KBM-7 (cell line): ENCODE results near the gene EHMT1.
A peak's percentile ranks its signal among the peaks of the same experiment; 100 is the strongest.

Source experiments
- DNase-seq: peaks from one replicate; pipeline ENCODE4 v3.0.0-alpha.2; 2015
- in situ Hi-C: fragments of 300-500 bp; cut with MboI; formaldehyde crosslinking; loops from 2 replicates; pipeline ENCODE4 v1.14.3; 2020; ENCODE audit warnings: low sequenced_read_pairs, low pct_unique_long_range_greater_than_20kb, mixed read lengths

Gene EHMT1

DNA sequence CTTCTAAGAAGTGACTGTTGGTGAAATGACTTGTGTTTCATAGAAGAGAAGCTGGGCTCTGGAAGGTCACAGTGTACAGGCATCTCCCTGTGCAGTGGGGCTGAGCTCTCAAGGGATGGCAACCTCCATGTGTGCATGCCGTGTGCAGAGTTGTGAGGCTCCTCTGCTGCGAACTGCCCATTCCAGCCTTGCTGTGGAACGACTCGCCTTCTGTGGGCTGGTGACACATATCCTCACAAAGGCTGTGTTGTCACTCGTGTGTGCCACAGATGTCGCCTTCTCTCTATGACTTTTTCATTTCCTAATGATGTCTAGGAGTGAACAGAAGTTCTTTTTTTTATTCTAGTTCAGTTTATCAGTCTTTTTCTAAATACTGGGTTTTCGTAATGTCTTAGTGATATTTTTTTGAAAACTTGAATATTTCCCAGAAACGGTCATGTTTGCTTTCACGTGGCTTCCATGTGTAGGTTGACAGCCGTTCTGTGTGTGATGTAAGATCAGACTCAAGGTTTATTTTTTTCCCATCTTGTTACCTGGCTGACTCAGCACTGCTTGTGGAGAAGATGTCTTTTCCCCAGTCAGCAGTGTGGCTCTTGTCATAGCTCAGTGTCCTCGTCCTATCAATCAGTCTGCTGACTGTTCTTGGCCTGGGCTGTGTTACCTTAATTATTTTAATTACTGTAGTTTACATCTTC is 201.5 kb downstream of the EHMT1 start:
- DNase-seq = no peak
- in situ Hi-C loops = no loop called here

DNA sequence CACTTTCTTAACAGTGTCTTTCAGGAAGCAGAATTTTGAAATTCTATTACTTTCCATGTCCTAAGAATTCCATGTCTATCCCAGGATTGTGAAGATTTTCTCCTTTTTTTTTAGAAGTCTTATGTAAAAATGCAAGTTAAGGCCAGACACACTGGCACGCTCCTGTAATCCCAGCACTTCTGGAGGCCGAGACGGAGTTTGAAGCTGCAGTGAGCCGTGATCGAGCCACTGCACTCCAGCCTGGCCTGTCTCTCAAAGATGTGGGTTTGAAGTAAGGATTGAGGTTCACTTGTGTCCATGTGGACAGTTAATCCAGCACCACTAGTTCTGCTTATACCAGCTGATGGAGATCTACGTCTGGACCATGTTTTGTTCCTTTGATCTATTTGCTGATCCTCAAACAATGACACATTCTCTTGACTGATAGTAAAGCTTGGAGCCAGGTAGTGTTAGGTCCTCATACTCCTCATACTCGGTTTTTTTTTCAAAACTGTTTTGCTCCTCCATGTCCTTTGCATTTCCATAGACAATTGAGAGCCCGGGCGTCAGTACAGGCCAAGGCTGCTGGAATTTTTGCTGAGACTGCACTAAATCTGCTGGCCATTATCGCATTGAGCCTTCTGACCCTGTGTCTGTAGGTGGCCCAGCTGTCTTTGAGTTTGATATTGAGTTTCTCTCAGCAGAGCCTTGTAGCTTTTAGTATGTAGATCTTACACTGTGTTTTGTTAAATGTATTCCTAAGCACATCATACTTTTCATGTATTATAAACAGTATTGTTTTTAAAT is 205.4 kb downstream of the EHMT1 start:
- in situ Hi-C loops = no loop called here
- DNase-seq = no peak

DNA sequence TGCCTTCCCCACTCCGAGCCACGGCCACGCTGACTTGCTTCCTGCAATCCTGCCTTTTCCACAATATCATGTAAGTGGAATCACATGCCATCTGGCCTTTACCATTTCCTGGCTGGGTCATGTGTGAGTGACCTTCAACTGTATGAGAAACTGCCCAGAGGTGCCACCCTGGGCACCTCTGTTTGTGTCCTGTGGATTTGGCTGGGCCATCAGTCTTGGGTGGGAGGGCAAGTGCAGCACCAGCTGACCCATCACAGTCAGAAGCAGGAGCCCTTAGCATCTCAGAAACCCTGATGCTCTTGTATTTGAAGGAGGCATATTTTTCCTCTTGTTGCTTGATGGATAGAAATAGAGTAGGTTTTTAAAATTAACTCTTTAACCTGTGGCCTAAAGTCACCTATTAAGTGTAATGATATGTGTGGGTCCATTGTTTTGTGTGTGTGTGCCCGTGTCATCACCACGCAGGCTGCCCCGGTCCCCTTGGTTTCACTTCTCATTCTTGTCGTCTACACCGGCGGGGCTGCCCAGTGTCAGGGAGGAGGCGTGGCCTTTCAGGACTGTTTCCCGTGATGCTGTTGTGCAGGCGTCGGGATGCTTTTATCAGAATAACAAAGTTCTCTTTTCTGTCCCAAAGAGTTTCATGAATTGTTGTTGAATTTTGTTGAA is 206.7 kb downstream of the EHMT1 start:
- in situ Hi-C loops = no loop called here
- DNase-seq = no peak

DNA sequence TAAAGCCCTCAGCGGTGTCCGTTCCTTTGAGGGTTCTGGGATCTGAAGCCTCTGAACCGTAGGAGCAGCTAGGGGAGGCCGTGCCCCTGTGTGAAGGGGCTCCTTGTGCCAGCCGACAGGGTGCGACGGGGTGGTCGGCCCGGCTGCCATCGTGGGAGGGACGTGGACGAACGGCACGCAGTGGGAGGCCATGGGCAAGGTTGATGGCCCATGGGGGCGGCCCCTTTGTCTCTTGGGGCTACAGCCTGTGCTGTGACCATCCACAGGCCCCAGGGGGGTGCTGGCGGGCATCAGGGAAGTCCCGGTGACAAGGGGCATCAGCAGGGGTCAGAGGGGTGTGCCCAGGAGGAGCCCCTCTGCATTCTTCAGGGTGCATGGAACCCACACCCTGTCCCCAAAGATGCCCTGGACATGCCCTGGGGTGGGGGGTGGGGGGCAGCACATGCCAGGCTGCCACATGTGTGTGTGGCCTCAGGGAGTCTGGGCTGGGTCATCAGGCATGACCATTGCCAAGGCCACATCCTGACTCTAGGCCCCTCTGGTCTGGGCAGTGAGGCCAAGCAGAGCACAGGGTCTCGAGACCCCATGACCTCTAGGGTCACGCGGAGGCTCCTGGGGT is 209.2 kb downstream of the EHMT1 start:
- in situ Hi-C loops = no loop called here
- no peak for DNase-seq

DNA sequence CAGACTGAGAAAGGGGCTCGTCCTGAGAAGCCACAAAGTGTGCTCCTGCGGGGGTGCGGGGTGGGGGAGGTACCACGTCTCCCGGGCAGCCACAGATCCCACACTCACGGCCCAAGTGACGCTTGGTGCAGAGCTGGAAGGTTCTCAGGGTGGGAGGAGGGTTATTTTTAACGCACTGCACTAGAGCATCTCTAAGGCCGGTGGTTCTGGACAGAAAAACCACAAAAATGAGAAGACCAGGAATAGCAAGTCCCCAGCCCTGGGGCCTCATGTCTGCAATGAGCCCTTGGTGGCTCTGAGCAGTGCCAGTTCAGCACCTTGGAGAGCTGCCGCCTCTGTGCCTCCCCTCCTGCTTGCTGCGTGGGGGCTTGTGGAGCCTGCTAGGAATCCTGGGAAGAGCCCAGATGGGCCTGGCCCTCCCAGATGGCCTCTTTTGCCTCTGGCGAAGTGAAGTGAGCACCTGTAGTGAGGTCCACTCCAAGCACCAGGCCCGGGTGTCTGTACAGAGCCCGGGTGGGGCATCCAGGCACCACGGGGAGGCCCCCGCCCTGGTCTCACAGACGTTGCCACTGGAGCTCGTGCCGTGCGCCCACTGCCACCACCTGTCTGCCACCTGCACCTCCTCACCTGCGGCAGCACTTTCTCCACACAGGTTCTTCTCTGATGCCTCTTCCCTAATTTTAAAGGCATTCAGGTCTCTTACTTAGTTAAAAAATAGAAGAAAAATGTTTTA is 209.9 kb downstream of the EHMT1 start:
- in situ Hi-C loops = no loop called here
- DNase-seq = peak; percentile 26

DNA sequence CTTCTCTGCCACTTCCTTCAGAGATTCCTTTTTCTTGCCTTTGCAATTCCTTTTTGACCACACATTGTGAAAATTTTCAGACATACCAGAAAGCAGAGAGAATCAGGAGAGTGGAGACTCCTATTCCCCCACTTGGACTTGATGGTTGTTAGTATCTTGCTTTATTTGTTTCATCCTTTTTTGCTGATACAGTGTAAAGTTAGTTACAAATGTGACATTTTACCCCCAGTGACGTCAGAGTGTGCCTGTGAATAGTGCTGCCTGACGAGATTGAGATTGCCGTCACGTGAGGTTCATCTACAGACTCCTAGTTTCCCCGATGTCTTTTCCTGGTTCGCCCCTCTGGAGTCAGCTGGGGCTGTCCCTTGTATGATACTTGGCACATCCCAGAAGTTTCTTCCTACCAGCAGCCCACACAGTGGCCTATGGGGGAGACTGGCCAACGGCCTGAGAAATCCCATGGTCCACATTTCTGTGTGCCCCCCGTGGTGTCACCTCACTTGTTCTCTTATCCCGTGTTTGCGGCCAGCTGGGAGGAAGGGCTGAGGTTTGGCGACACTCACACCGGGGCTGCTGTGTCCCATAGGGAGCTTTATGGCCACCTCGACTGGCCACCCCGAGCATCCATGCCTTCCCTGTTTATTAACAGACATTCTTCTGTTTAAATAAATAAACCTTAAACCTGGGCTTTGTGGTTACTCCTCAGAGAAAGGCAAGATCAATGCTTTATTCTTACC is 210.6 kb downstream of the EHMT1 start:
- in situ Hi-C loops = no loop called here
- no peak for DNase-seq

DNA sequence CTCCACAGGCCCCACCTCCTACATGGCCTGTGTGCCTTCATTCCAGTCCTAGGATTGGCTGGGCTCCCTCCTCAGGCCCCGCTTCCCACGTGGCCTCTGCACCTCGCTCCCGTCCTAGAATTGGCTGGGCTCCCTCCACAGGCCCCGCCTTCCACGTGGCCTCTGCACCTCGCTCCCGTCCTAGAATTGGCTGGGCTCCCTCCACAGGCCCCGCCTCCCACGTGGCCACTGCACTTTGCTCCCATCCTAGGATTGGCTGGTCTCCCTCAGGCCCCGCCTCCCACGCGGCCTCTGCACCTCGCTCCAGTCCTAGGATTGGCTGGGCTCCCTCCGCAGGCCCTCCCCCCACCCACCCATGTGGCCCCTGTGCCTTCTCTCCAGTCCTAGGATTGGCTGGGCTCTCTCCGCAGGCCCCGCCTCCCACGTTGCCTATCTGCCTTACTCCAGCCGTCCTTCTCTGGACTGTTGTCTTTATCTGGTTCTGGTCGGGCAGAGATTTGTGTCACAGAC is 213.4 kb downstream of the EHMT1 start:
- no peak for DNase-seq
- in situ Hi-C loops = no loop called here

DNA sequence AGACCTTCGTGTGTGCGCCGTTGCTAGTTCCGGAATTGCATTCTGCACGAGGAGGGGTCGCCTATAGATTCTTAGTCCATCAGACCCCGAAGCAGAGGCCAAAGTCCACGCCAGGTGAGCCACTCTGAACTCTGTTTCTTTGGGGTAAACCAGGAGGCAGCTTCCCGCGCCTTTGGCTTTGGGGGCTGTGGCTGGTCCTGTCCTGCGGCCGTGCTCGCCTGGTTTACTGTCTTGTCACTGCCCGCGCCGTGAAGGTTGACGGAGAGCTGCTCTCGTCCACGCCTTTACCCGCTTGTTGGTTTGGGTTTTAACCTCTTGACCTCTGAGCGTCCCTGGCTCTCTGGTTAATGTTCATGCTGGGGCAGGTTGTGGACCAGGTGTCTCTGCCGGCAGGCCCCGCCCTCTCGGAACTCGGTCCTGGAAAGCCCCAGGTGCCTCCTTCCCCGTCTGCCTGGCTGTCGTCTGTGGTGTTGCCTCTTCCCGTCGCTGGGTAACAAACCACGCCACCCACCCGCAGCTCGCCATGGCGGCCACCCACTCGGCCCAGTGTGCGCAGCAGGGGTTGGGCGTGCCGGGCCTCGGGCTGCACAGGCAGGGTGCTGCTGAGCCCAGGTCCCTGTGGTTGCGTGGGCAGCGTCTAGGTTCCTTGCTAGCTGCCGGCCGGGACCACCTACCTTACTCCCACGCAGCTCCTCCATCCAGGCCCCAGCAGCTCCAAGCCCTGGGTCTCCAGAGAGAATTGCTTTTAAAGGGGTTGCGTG is 214.2 kb downstream of the EHMT1 start:
- DNase-seq = no peak
- in situ Hi-C loops = no loop called here

DNA sequence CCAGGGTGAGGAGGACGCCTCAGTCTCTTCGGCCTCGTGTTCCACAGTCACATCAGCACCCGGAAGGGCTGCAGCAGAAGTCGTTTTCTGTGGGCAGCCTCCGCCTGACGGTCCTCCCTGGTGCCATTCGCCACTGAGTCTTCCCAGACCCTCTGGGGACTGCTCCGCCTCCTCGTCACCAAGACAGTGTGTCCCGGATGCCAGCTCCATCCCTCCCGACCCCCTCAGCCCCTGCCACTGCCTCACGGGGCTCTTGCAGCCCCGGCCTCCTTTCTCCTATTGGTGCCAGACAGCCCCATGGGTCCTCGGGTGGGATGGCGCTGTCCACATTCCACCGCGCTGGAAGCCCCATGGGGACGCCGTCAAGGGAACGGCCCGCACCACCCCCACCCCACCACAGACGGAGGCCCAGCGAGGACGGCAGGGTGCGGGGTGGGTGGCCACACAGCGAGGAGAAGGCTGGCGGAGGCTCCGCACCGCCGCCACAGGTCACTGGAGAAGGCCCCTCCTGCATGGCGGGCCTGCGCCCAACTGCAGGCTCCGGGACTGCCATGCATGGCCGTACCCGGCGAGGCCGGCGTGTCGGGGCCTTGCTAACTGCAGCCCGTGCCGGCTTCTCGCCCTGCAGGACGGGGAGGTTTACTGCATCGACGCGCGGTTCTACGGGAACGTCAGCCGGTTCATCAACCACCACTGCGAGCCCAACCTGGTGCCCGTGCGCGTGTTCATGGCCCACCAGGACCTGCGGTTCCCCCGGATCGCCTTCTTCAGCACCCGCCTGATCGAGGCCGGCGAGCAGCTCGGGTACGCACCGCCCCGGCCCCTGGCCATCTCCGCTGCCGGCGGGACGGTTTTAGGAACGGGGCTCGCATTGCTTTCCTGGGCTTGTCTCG is 215.2 kb downstream of the EHMT1 start:
- no peak for DNase-seq
- in situ Hi-C loops = no loop called here

DNA sequence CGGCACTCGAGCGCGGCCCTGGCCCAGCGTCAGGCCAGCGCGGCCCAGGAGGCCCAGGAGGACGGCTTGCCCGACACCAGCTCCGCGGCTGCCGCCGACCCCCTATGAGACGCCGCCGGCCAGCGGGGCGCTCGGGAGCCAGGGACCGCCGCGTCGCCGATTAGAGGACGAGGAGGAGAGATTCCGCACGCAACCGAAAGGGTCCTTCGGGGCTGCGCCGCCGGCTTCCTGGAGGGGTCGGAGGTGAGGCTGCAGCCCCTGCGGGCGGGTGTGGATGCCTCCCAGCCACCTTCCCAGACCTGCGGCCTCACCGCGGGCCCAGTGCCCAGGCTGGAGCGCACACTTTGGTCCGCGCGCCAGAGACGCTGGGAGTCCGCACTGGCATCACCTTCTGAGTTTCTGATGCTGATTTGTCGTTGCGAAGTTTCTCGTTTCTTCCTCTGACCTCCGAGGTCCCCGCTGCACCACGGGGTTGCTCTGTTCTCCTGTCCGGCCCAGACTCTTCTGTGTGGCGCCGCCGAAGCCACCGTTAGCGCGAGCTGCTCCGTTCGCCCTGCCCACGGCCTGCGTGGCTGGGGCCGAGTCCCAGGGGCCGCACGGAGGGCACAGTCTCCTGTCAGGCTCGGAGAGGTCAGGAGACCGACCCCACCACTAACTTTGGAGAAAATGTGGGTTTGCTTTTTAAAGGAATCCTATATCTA is 216.2 kb downstream of the EHMT1 start:
- DNase-seq = no peak
- in situ Hi-C loops = no loop called here

DNA sequence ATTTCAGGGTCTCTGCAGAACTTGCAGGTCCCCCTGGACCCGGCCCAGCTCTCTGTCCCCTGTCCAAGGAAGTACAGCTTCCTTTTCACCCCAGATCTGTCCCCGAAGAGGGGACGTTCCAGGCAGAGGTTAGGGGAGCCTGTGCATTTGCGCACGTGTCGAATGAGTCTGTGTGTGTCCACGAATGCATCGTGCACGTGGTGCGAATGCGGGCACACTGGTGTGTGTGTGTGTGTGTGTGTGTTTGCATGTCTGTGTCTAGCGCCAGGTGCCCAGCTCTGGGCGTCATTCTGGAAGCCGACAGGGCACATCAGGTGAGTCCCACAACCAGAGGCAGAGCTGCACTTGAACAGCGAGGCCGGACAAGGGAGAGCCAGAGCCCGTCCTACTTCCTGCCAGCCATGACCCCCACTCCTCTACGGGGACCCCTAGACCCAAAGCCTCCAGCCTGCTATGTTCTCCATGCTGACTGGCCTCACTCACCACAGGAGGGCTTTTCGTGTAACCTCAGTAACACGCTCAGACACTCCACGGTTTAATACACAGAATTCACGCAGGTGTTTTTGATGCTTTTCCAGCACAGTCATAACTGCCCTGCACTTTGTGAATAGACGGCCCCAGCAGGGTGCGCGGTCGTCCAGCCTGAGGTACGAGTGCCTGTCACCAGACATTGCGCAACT is 217.5 kb downstream of the EHMT1 start:
- DNase-seq = no peak
- in situ Hi-C loops = no loop called here

DNA sequence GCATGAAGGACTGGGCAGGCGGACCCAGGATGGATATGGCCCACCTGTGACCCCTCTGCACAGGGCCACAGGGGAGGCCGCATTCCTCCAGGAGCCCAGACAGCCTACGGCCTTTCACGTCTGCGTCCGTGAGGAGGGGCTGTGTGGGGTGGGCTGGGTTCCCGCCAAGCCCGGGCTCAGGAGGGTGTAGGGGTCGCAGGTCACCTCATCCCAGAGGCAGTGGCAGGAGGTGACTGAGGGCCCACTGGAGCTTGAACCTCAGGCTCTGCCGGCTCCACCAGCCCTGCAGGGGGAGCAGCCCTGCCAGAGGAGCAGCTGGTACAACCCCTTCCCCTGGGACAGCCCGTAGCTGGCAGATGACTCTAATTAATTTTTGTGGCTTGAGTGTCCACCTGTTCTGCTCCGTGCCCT is 218.0 kb downstream of the EHMT1 start:
- in situ Hi-C loops = no loop called here

DNA sequence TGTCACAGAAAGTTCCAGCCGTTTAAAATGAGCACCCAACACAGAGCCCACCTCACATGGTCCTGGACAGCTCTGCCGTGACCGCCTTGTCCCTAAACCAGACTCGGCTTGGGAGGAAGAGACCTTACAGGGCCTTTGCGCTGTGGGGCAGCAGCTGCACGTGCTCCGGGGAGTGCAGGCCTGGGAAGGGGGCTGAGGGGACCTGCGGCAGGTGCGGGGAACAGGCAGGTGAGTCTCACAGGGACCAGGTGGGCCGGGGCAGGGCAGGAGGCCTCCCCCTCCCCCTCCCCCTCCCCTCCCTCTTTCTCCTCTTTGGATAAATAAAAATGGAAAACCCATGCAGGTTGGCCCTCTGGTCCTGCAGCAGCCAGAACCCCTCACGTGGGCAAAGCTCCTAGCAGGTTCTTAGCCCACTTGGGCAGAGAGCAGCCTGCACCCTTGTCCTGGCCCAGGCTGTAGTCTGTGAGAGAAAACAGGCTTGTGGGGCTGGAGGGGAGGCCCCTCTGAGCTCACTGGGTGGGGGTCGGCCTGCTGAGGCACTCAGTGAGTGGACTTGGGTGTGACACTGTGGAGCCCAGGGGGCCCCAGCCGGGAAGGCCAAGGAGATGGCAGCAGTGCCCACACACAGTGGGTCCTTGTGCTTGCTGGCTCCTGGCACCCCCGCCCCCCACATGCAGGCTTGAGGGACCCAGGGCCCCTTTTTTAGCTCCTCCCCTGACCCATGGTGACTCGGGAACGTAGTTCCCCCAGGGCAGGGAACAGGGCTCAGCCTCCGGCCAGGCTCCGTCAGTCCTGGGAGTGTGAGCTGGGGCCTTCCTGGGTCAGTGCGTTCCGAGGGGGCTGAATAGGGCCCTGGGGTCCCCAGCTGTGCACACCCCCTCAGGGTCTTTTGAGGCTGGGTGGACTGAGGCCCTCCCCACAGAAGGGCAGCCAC is 218.8 kb downstream of the EHMT1 start:
- DNase-seq = no peak
- in situ Hi-C loops = no loop called here

More for the DNA sequence above, 218.0 kb downstream of the EHMT1 start:
- no peak for DNase-seq

DNA sequence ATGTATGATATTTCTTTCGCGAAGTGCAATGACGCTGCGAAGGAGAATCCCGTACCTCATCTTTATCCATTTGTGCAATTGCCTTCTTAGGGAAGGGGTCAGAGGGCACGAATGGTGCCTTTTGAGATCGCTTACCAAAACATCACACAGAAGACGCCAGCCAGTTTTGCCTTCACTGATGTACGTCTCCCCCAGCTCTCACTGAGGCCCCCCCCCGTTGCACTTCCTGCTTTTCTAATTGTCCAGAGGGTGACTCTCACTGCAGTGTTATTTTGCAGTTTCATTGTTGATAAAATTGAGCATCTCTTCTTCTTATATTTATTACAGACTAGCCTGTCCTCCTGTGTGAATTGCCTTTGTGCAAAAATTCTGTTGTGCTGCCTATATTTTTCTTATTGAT is 219.8 kb downstream of the EHMT1 start:
- in situ Hi-C loops = no loop called here
- DNase-seq = no peak

DNA sequence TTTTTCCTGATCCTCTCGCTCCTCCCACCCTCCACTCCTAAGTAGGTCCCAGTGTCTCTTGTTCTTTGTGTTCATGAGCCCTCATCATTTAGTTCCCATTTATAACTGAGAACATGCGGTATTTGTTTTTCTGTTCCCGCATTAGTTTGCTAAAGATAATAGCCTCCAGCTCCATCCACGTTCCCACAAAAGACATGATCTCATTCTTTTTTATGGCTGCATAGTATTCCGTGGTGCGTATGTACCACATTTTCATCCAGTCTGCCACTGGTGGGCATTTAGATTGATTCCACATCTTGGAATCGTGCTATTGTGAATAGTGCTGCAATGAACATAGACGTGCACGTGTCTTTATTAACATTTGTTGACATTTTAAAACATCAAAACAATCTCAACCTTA is 224.6 kb downstream of the EHMT1 start:
- DNase-seq = no peak
- in situ Hi-C loops = no loop called here
